Chondrocyte (in vitro differentiated cells): Measurements from ENCODE around the gene PIK3C3. TPM values are rescaled to one million over a fixed set of nuclear protein-coding genes. Genes with fewer than 3 reads are reported as not detected.

ENCODE experiments used
- DNase-seq: peaks from one replicate; pipeline ENCODE4 v3.0.0; 2021; ENCODE audit warnings: mixed read lengths, low spot score
- H3K27ac Mint-ChIP-seq: one replicate; pipeline ENCODE4 v1.8.0; 2021; ENCODE audit warnings: mild to moderate bottlenecking, moderate library complexity, mixed read lengths; ENCODE audit not compliant: unreplicated experiment
- H3K27me3 Mint-ChIP-seq: 2 replicates; pipeline ENCODE4 v1.8.0; 2021; ENCODE audit warnings: low read depth, mixed read lengths
- H3K36me3 Mint-ChIP-seq: 2 replicates; pipeline ENCODE4 v1.8.0; 2021; ENCODE audit warnings: low read depth, mixed read lengths
- H3K4me1 Mint-ChIP-seq: 2 replicates; pipeline ENCODE4 v1.8.0; 2021; ENCODE audit warnings: low read depth, mild to moderate bottlenecking, mixed read lengths
- H3K4me3 Mint-ChIP-seq: one replicate; pipeline ENCODE4 v1.8.0; 2021; ENCODE audit warnings: mild to moderate bottlenecking, moderate library complexity, mixed read lengths; ENCODE audit not compliant: unreplicated experiment
- H3K9me3 Mint-ChIP-seq: 2 replicates; pipeline ENCODE4 v1.8.0; 2021; ENCODE audit warnings: low read depth, mixed read lengths
- total RNA-seq: library from RNA; stranded (reverse); gene quantifications from 3 replicates; pipeline ENCODE4 v1.2.1, GENCODE V29; 2021
- TF ChIP-seq, protein P1 (sequence below): fragments of 200-600 bp; sonication (generic); IDR thresholded peaks from 2 replicates; pipeline ENCODE4 v1.5.0; 2021; ENCODE audit warnings: antibody characterized with exemption, mild to moderate bottlenecking, moderate library complexity

Gene PIK3C3
- total RNA-seq, 1 donor from 2014 or later: 53.0 TPM

DNA sequence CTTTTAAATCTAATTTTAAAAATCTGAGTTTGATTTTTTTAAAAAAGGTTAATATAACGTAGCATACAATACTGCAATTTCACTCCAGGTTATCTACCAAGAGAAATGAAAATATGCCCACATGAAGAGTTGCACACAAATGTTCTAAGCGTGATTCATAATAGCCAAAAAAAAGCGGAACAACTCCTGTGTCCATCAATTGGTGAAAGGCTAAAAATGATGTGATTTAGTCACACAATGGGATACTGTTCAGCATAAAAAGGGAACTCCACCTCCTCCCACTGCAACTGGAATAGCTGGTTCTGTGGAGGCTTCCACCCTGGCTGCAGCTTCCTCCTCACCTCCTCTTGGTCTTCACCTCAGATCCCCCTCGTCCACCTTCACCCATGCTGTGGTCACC is 132.8 kb downstream of the PIK3C3 start:
- TF ChIP-seq, protein P1, sequence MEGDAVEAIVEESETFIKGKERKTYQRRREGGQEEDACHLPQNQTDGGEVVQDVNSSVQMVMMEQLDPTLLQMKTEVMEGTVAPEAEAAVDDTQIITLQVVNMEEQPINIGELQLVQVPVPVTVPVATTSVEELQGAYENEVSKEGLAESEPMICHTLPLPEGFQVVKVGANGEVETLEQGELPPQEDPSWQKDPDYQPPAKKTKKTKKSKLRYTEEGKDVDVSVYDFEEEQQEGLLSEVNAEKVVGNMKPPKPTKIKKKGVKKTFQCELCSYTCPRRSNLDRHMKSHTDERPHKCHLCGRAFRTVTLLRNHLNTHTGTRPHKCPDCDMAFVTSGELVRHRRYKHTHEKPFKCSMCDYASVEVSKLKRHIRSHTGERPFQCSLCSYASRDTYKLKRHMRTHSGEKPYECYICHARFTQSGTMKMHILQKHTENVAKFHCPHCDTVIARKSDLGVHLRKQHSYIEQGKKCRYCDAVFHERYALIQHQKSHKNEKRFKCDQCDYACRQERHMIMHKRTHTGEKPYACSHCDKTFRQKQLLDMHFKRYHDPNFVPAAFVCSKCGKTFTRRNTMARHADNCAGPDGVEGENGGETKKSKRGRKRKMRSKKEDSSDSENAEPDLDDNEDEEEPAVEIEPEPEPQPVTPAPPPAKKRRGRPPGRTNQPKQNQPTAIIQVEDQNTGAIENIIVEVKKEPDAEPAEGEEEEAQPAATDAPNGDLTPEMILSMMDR: no peak
- Mint-ChIP-seq H3K4me3 (no peak overlapping the region), H3K9me3 (no peaks in the 10 kb centered on the region), H3K27me3 (no peaks in the 10 kb centered on the region), H3K36me3 (peaks cover 3% of the 10 kb centered on the region), H3K4me1 (no peaks in the 10 kb centered on the region), H3K27ac (no peak overlapping the region)
- DNase-seq: no peak

DNA sequence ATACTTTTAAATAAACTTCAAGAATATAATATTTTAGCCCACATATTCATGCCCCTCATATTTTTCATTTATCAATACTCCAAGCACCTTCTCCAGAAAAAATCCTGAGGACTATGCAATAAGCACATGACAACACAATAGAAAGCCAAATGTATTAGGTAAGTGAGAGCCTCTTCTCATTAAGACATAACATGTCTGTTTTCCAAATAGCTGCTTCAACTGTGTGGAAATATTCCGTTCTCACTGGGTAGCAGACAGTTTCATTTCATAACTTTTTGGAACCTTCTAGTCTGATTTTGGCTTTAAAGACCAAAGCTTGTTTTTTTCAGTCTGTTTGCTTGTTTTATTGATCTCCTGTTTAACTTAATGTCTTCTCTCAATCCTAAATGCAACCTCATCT is 137.8 kb downstream of the PIK3C3 start:
- H3K4me3 Mint-ChIP-seq: no peak overlapping the region
- no peaks in the 10 kb centered on the region for H3K27me3 Mint-ChIP-seq
- DNase-seq: no peak
- H3K4me1 Mint-ChIP-seq: no peaks in the 10 kb centered on the region
- H3K36me3 Mint-ChIP-seq: peaks cover 2% of the 10 kb centered on the region
- TF ChIP-seq, protein P1: no peak
- peaks cover 6% of the 10 kb centered on the region for H3K9me3 Mint-ChIP-seq
- H3K27ac Mint-ChIP-seq: no peak overlapping the region

DNA sequence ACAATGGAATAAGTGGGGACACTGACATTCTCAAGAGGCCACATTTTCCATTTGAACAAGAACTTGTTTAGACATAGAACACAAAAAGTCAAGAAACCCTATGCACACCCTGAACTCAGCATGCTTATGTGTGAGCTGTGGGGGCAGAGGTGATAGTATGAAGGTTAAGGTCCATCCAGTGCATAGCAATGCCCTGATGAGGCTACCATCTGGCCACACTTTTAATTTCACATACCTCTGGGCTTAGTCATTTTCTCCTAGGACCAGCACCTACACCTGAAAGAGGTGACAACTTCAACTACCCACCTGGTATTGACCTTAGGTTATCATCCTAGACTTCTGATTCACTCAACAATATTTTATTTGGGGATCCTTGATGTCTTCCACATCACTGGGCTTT is 139.8 kb downstream of the PIK3C3 start:
- no peak overlapping the region for H3K27ac Mint-ChIP-seq
- H3K27me3 Mint-ChIP-seq: no peaks in the 10 kb centered on the region
- peaks cover 6% of the 10 kb centered on the region for H3K9me3 Mint-ChIP-seq
- no peaks in the 10 kb centered on the region for H3K4me1 Mint-ChIP-seq
- no peak overlapping the region for H3K4me3 Mint-ChIP-seq
- peaks cover 2% of the 10 kb centered on the region for H3K36me3 Mint-ChIP-seq
- no peak for DNase-seq
- TF ChIP-seq, protein P1: no peak

DNA sequence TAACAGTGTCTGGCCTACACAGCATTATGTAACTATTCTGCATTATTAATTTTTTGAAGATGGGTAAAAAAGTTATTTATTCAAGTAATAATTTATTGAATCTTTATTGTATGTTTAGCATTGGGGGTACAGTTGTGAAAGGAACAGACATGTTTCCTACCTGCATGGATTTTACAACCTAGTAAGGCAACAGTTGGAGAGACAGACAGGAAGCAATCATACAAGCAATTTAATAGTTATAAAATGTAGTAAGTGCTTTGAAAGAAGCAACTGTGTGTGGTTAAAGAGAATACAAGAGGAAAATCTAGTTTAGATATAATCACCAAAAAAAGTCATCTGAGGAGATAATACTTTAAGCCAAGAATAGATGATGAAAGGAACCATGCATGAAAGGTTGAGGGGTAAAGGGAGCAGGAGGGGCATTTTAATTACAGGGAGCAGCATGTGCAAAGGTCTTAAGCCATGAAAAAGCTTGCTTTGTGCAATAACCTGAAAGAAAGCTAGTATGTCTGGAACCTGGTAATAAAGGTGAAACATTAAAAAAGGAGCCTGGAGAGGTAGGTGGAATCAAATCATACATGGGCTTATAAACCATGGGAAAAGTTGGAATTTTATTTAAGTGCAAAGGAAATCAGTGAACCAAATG is 140.8 kb downstream of the PIK3C3 start:
- no peak overlapping the region for H3K4me3 Mint-ChIP-seq
- peaks cover 6% of the 10 kb centered on the region for H3K9me3 Mint-ChIP-seq
- peaks cover 2% of the 10 kb centered on the region for H3K36me3 Mint-ChIP-seq
- no peak overlapping the region for H3K27ac Mint-ChIP-seq
- TF ChIP-seq, protein P1: no peak
- no peak for DNase-seq
- no peaks in the 10 kb centered on the region for H3K27me3 Mint-ChIP-seq
- H3K4me1 Mint-ChIP-seq: no peaks in the 10 kb centered on the region

DNA sequence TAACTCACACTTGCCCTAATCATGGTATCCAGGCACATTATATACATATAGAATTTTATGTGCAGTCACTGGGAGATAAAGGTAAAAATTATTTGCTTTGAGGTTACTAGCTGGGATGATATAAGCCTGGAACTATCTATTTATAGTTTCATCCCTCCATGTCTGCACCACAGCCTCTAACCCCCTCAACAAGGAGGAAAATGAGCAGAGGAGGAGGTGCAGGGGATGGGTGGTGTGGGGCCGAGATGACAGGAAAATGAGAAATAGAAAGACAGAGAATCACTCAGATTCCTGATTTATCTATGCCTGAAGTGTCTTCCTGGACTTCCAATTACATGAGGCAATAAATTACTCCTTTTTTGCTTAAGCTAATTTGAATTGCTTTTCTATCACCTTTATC is 145.2 kb downstream of the PIK3C3 start:
- no peaks in the 10 kb centered on the region for H3K27me3 Mint-ChIP-seq
- TF ChIP-seq, protein P1: no peak
- H3K4me1 Mint-ChIP-seq: no peaks in the 10 kb centered on the region
- peaks cover 2% of the 10 kb centered on the region for H3K36me3 Mint-ChIP-seq
- H3K9me3 Mint-ChIP-seq: peaks cover 11% of the 10 kb centered on the region
- DNase-seq: no peak
- no peak overlapping the region for H3K4me3 Mint-ChIP-seq
- H3K27ac Mint-ChIP-seq: no peak overlapping the region
